Measurements from ENCODE around the gene GRN.
A peak's percentile ranks its signal among the peaks of the same experiment; 100 is the strongest.

GRN gene

DNA sequence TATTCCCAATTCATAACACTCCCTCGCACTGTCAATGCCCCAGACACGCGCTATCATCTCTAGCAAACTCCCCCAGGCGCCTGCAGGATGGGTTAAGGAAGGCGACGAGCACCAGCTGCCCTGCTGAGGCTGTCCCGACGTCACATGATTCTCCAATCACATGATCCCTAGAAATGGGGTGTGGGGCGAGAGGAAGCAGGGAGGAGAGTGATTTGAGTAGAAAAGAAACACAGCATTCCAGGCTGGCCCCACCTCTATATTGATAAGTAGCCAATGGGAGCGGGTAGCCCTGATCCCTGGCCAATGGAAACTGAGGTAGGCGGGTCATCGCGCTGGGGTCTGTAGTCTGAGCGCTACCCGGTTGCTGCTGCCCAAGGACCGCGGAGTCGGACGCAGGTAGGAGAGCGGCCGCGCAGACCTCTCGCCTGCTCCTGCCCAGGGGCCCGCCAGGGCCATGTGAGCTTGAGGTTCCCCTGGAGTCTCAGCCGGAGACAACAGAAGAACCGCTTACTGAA, at the start of gene GRN:
Gene GRN, plus strand, starts transcription at position 364 of the 515 bp plus-strand sequence. CDS start 3,863 bp downstream, outside the sequence.
- H3K4me1 ChIP-seq (ENCODE audit: insufficient read depth, low read length) = 0 out of 2 replicates have a peak, but pooled peaks cover 5% of the 10 kb centered on the region

DNA sequence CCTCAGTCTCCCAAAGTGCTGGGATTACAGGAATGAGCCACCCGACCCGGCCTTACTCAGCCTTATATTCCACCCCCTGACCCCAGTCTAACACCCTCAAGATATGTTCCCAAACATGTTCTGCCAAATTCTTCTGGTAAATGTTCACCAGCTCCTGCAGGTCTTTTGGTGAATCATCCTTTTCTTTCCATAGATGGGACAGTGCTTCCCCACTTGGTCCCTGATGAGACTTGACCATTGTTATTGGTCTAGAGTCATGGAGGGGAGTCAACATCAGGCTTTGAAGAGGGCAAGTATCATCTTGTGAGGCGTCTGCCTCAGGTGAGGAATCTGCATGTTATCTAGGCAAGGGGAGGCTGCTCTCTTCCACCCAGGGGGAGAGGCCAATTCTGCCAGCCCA, 47.1 kb upstream of the GRN start:
- H3K27me3 ChIP-seq (ENCODE audit: insufficient read depth, low read length) = no peaks in the 10 kb centered on the region
- H3K27ac ChIP-seq (ENCODE audit: low read length) = no peak overlapping the region
- H3K4me3 ChIP-seq (ENCODE audit: low read length) = no peak overlapping the region
- H3K9me3 ChIP-seq (ENCODE audit: insufficient read depth, low read depth, low read length) = no peaks in the 10 kb centered on the region
- no peaks in the 10 kb centered on the region for H3K4me1 ChIP-seq (ENCODE audit: insufficient read depth, low read length)
- no peaks in the 10 kb centered on the region for H3K36me3 ChIP-seq (ENCODE audit: insufficient read depth, low read depth, low read length)
- no peak overlapping the region for H3K9ac ChIP-seq (ENCODE audit: low read depth, low read length)

More for the DNA sequence above, at the start of gene GRN:
- H3K4me3 ChIP-seq (ENCODE audit: low read length) = peak within 1 kb of the TSS; percentile 92
- H3K27me3 ChIP-seq (ENCODE audit: insufficient read depth, low read length) = peaks cover 14% of the 10 kb centered on the region
- H3K9me3 ChIP-seq (ENCODE audit: insufficient read depth, low read depth, low read length) = no peaks in the 10 kb centered on the region
- no peaks in the 10 kb centered on the region for H3K36me3 ChIP-seq (ENCODE audit: insufficient read depth, low read depth, low read length)
- peak within 1 kb of the TSS; percentile 80 for H3K9ac ChIP-seq (ENCODE audit: low read depth, low read length)
- H3K27ac ChIP-seq (ENCODE audit: low read length) = no peak within 1 kb of the TSS

- Histone ChIP-seq H3K4me3 (ENCODE audit: low read length) (no peak overlapping the region), H3K9ac (ENCODE audit: low read depth, low read length) (no peak overlapping the region), H3K4me1 (ENCODE audit: insufficient read depth, low read length) (peaks cover 12% of the 10 kb centered on the region; the same call in 1 of the 2 replicates), H3K27me3 (ENCODE audit: insufficient read depth, low read length) (peaks cover 8% of the 10 kb centered on the region; the same call in 1 of the 2 replicates), H3K36me3 (ENCODE audit: insufficient read depth, low read depth, low read length) (no peaks in the 10 kb centered on the region), H3K27ac (ENCODE audit: low read length) (no peak overlapping the region), H3K9me3 (ENCODE audit: insufficient read depth, low read depth, low read length) (no peaks in the 10 kb centered on the region)
Measured at GRCh38 chr17:44304651-44305050, 40.5 kb upstream of the GRN start.

DNA sequence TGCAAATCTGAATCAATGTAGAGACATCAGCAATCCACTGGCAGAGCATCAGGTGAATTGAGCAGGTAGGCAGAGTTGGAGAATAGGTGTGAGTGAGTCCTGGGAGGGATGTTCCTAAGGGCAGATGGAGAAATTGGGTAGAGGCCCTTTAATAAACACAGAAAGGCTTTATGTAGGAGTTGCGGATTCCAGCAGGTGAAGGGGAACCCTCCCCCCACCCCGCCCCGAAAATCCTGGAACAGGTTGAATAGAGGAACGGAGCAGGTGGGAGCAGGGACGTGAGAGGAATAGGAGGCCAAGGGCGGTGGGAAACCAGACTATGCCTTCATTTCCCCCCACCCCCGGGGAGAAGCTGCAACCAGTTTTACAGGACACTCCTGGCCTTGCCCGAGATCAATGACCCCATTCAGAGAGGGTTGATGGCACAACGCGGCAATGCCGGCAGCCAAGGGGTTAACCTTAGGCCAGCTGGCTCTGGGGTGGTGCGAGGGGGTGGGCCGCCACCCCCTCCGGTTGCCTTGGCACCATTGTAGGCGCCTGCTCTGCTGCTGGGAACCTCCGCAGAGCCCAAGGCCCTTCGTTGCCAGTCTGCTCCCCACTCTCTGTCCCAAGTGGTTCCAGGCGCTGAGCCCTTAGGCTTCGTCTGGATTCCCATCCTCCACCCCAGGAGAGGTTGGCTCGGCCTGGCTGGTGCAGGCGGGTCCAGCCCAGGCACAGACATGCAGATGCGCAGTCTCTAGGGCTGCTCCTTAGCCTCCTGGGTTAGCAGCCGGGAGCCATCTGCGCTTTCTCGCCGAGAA, 37.5 kb upstream of the GRN start:
- peak overlapping the region; percentile 68; the same call in 1 of the 2 replicates for H3K9ac ChIP-seq (ENCODE audit: low read depth, low read length)

GRCh38 chr17:44308320-44308818, 36.7 kb upstream of the GRN start, which contains the start of gene RUNDC3A:
Gene RUNDC3A (plus strand): TSS chr17:44308601. CDS start chr17:44308833, 232 bp downstream.
- Histone ChIP-seq H3K27ac (ENCODE audit: low read length) (no peak within 1 kb of the TSS), H3K4me3 (ENCODE audit: low read length) (peak within 1 kb of the TSS; percentile 83), H3K4me1 (ENCODE audit: insufficient read depth, low read length) (peaks cover 27% of the 10 kb centered on the region; the same call in 1 of the 2 replicates), H3K9ac (ENCODE audit: low read depth, low read length) (peak within 1 kb of the TSS; percentile 68; the same call in 1 of the 2 replicates), H3K9me3 (ENCODE audit: insufficient read depth, low read depth, low read length) (no peaks in the 10 kb centered on the region), H3K27me3 (ENCODE audit: insufficient read depth, low read length) (peaks cover 15% of the 10 kb centered on the region), H3K36me3 (ENCODE audit: insufficient read depth, low read depth, low read length) (no peaks in the 10 kb centered on the region)

More for the DNA sequence above, 37.5 kb upstream of the GRN start:
- Histone ChIP-seq H3K9me3 (ENCODE audit: insufficient read depth, low read depth, low read length) (no peaks in the 10 kb centered on the region), H3K27me3 (ENCODE audit: insufficient read depth, low read length) (peaks cover 8% of the 10 kb centered on the region), H3K4me1 (ENCODE audit: insufficient read depth, low read length) (peaks cover 27% of the 10 kb centered on the region; the same call in 1 of the 2 replicates), H3K27ac (ENCODE audit: low read length) (no peak overlapping the region), H3K36me3 (ENCODE audit: insufficient read depth, low read depth, low read length) (no peaks in the 10 kb centered on the region), H3K4me3 (ENCODE audit: low read length) (peak overlapping the region; percentile 83)

GRCh38 chr17:44308865-44309264, 36.2 kb upstream of the GRN start:
- Histone ChIP-seq H3K36me3 (ENCODE audit: insufficient read depth, low read depth, low read length) (no peaks in the 10 kb centered on the region), H3K27ac (ENCODE audit: low read length) (no peak overlapping the region), H3K9ac (ENCODE audit: low read depth, low read length) (no peak overlapping the region), H3K4me1 (ENCODE audit: insufficient read depth, low read length) (peaks cover 27% of the 10 kb centered on the region; the same call in 1 of the 2 replicates), H3K9me3 (ENCODE audit: insufficient read depth, low read depth, low read length) (no peaks in the 10 kb centered on the region), H3K4me3 (ENCODE audit: low read length) (peak overlapping the region; percentile 66), H3K27me3 (ENCODE audit: insufficient read depth, low read length) (peaks cover 20% of the 10 kb centered on the region)

DNA sequence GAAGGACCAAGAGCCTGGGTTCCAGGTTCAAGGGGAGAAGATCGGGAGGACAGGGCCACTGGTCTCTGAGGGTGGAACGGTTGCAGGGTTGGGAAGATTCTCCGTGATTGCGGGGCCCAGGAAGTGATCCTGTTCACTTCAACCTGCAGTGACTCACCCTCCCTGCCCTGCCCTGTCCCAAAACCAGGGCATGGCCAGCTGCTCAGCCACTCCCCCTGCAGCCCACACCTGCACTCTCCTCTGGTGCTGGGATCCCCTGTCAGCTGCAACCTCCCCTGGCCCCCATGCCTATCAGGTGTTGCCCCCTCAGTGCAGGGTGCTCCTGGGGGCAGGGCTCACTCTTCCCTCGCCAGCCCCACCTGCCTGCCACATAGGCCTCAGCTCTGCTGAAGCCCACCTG, 35.6 kb upstream of the GRN start:
- peak overlapping the region; percentile 66; the same call in 1 of the 2 replicates for H3K4me3 ChIP-seq (ENCODE audit: low read length)
- peaks cover 26% of the 10 kb centered on the region for H3K27me3 ChIP-seq (ENCODE audit: insufficient read depth, low read length)
- H3K9me3 ChIP-seq (ENCODE audit: insufficient read depth, low read depth, low read length) = no peaks in the 10 kb centered on the region
- no peak overlapping the region for H3K9ac ChIP-seq (ENCODE audit: low read depth, low read length)
- peaks cover 27% of the 10 kb centered on the region; the same call in 1 of the 2 replicates for H3K4me1 ChIP-seq (ENCODE audit: insufficient read depth, low read length)
- H3K27ac ChIP-seq (ENCODE audit: low read length) = no peak overlapping the region
- H3K36me3 ChIP-seq (ENCODE audit: insufficient read depth, low read depth, low read length) = no peaks in the 10 kb centered on the region

GRCh38 chr17:44310188-44310587, 34.9 kb upstream of the GRN start:
- Histone ChIP-seq H3K4me3 (ENCODE audit: low read length) (no peak overlapping the region), H3K27me3 (ENCODE audit: insufficient read depth, low read length) (peaks cover 33% of the 10 kb centered on the region), H3K27ac (ENCODE audit: low read length) (no peak overlapping the region), H3K4me1 (ENCODE audit: insufficient read depth, low read length) (peaks cover 27% of the 10 kb centered on the region; the same call in 1 of the 2 replicates), H3K36me3 (ENCODE audit: insufficient read depth, low read depth, low read length) (no peaks in the 10 kb centered on the region), H3K9ac (ENCODE audit: low read depth, low read length) (no peak overlapping the region), H3K9me3 (ENCODE audit: insufficient read depth, low read depth, low read length) (no peaks in the 10 kb centered on the region)

DNA sequence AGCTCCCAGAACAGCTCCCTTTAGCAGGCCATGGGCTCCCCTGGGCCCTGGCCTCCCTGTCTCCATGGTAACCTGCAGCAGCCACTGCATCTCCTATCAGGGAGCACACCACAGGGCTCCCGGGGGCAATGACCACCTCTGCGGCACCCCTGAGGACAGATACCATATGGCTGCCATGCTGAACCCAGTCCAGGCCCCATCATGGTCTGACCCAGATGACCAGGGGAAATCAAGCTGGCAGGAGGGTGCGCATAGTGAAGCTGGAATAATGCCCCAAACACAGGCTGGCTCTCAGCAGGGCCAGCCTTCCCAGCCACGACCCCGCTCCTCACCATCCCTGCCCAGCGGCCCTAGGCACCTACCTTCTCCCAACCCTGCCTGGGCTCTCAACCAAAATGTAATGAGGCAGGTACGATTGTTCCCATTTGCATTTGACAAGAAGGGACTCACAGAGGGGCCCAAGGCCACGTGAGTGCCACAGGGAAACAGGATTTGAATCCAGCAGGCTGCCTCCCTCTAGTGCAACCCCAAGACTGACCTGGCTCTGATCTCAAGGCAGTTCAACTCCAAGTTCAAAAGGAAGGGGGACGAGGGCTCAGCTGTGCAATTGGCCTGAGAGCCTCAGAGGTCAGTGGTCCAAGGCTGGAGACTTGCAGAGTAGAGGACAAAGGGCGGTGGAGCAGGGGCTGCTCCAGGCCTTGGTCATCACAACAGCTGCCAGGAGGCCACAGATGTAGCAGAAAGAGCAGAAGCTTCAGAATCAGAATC, 34.3 kb upstream of the GRN start:
- H3K4me3 ChIP-seq (ENCODE audit: low read length) = no peak overlapping the region
- no peaks in the 10 kb centered on the region for H3K9me3 ChIP-seq (ENCODE audit: insufficient read depth, low read depth, low read length)
- no peak overlapping the region for H3K27ac ChIP-seq (ENCODE audit: low read length)
- H3K4me1 ChIP-seq (ENCODE audit: insufficient read depth, low read length) = peaks cover 29% of the 10 kb centered on the region; the same call in 1 of the 2 replicates
- H3K27me3 ChIP-seq (ENCODE audit: insufficient read depth, low read length) = peaks cover 38% of the 10 kb centered on the region
- H3K36me3 ChIP-seq (ENCODE audit: insufficient read depth, low read depth, low read length) = no peaks in the 10 kb centered on the region
- no peak overlapping the region for H3K9ac ChIP-seq (ENCODE audit: low read depth, low read length)

- Histone ChIP-seq H3K9me3 (ENCODE audit: insufficient read depth, low read depth, low read length) (no peaks in the 10 kb centered on the region), H3K9ac (ENCODE audit: low read depth, low read length) (no peak overlapping the region), H3K4me3 (ENCODE audit: low read length) (no peak overlapping the region), H3K27me3 (ENCODE audit: insufficient read depth, low read length) (peaks cover 45% of the 10 kb centered on the region), H3K27ac (ENCODE audit: low read length) (no peak overlapping the region), H3K36me3 (ENCODE audit: insufficient read depth, low read depth, low read length) (no peaks in the 10 kb centered on the region), H3K4me1 (ENCODE audit: insufficient read depth, low read length) (peaks cover 30% of the 10 kb centered on the region; the same call in 1 of the 2 replicates)
Measured at GRCh38 chr17:44311562-44312181, 33.4 kb upstream of the GRN start.
